Neutrophil (primary cell): ENCODE measurements around the gene CDK4.

ENCODE experiments used
- H3K27ac ChIP-seq: fragments of 200-600 bp; sonication (generic); 2 replicates; pipeline ENCODE4 v1.5.1; 2016; ENCODE audit warnings: mild to moderate bottlenecking, moderate library complexity
- H3K27me3 ChIP-seq: fragments of 200-600 bp; sonication (generic); 2 replicates; pipeline ENCODE4 v1.6.0; 2016; ENCODE audit warnings: mild to moderate bottlenecking
- H3K36me3 ChIP-seq: fragments of 200-600 bp; sonication (generic); 2 replicates; pipeline ENCODE4 v1.5.1; 2017
- H3K4me1 ChIP-seq, 2 experiments: fragments of 200-600 bp in 1 of 2; sonication (generic) in 1 of 2; 1 replicate in 1 of 2; 2 replicates in 1 of 2; pipeline versions ENCODE4 v1.5.1 to v1.6.1; 2013 to 2016; ENCODE audit warnings: low read depth in 1 of 2, low read length in 1 of 2, mild to moderate bottlenecking in 1 of 2, moderate library complexity in 1 of 2; ENCODE audit not compliant: control insufficient read depth in 1 of 2, insufficient read depth in 1 of 2
- H3K4me3 ChIP-seq, 2 experiments: fragments of 200-600 bp in 1 of 2; sonication (generic) in 1 of 2; 1 replicate in 1 of 2; 2 replicates in 1 of 2; pipeline ENCODE4 v1.5.1; 2013 to 2016; ENCODE audit warnings: low read depth in 1 of 2, low read length in 1 of 2, mild to moderate bottlenecking in 1 of 2, moderate library complexity in 1 of 2
- H3K9me3 ChIP-seq: fragments of 200-600 bp; sonication (generic); 2 replicates; pipeline ENCODE4 v1.5.1; 2016
- TF ChIP-seq, protein P1 (sequence below): fragments of 200-600 bp; sonication (generic); IDR thresholded peaks from 2 replicates; pipeline ENCODE4 v1.5.1; 2016; ENCODE audit warnings: antibody characterized with exemption

Gene CDK4

DNA sequence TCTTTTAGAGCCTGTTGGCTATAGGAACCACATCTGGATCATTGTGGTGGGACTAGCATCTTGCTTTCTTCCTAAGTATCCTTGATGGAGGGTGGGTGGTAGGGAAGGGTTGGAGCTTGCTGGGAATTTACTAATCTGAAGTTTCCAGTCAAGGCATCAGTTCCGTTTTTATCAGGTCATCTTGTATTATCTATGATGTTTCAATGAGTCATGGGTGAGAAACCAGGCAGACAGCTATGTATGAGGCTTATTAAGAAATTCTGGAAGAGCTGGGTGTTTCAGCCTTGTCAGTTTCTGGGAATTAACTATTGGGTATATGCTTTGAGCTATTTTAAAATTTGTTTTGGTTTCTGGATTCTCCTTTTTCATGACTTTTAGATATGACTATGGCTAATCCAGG lies 41.8 kb upstream of the CDK4 start:
- TF ChIP-seq, protein P1, sequence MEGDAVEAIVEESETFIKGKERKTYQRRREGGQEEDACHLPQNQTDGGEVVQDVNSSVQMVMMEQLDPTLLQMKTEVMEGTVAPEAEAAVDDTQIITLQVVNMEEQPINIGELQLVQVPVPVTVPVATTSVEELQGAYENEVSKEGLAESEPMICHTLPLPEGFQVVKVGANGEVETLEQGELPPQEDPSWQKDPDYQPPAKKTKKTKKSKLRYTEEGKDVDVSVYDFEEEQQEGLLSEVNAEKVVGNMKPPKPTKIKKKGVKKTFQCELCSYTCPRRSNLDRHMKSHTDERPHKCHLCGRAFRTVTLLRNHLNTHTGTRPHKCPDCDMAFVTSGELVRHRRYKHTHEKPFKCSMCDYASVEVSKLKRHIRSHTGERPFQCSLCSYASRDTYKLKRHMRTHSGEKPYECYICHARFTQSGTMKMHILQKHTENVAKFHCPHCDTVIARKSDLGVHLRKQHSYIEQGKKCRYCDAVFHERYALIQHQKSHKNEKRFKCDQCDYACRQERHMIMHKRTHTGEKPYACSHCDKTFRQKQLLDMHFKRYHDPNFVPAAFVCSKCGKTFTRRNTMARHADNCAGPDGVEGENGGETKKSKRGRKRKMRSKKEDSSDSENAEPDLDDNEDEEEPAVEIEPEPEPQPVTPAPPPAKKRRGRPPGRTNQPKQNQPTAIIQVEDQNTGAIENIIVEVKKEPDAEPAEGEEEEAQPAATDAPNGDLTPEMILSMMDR: no peak
- no peak overlapping the region for H3K4me3 ChIP-seq
- H3K36me3 ChIP-seq: peaks cover 60% of the 10 kb centered on the region
- H3K9me3 ChIP-seq: no peaks in the 10 kb centered on the region
- H3K4me1 ChIP-seq: peaks cover 7 to 8% of the 10 kb centered on the region in 2 experiments
- H3K27ac ChIP-seq: no peak overlapping the region
- H3K27me3 ChIP-seq: no peaks in the 10 kb centered on the region

DNA sequence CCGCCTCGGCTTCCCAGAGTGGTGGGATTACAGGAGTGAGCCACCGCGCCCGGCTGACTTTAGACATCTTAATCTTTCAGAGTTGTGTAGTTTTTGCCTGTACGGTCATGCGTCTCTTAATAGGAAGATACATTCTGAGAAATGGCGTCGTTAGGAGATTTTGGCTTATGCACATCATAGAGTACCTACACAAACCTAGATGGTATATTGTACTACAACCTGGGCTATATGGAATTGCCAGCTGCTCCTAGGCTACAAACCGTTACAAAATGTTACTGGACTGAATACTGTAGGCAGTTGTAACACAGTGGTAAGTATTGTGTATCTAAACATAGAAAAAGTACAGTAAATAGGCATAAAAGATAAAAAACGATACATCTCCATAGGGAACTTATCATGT lies 31.8 kb upstream of the CDK4 start:
- no peak overlapping the region for H3K4me3 ChIP-seq
- H3K27me3 ChIP-seq: no peaks in the 10 kb centered on the region
- H3K9me3 ChIP-seq: no peaks in the 10 kb centered on the region
- peaks cover 31% of the 10 kb centered on the region for H3K36me3 ChIP-seq
- TF ChIP-seq, protein P1: no peak
- peaks cover 26 to 30% of the 10 kb centered on the region in 2 experiments for H3K4me1 ChIP-seq
- H3K27ac ChIP-seq: no peak overlapping the region

DNA sequence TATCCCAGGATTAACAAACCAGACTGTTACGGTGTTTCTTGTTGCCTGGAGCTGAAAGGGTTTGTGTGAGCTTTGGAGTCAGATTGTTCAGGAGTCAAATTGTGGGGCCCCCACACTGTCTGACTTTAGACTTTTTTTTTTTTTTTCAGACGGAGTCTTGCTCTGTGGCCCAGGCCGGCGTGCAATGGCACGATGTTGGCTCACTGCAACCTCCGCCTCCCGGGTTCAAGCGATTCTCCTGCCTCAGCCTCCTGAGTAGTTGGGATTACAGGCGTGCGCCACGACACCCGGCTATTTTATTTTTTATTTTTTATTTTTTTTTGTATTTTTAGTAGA lies 31.3 kb upstream of the CDK4 start:
- H3K27ac ChIP-seq: no peak overlapping the region
- H3K27me3 ChIP-seq: no peaks in the 10 kb centered on the region
- peaks cover 26 to 30% of the 10 kb centered on the region in 2 experiments for H3K4me1 ChIP-seq
- peaks cover 27% of the 10 kb centered on the region for H3K36me3 ChIP-seq
- TF ChIP-seq, protein P1: no peak
- H3K9me3 ChIP-seq: no peaks in the 10 kb centered on the region
- peak overlapping the region; percentile 70 to 83 for H3K4me3 ChIP-seq

DNA sequence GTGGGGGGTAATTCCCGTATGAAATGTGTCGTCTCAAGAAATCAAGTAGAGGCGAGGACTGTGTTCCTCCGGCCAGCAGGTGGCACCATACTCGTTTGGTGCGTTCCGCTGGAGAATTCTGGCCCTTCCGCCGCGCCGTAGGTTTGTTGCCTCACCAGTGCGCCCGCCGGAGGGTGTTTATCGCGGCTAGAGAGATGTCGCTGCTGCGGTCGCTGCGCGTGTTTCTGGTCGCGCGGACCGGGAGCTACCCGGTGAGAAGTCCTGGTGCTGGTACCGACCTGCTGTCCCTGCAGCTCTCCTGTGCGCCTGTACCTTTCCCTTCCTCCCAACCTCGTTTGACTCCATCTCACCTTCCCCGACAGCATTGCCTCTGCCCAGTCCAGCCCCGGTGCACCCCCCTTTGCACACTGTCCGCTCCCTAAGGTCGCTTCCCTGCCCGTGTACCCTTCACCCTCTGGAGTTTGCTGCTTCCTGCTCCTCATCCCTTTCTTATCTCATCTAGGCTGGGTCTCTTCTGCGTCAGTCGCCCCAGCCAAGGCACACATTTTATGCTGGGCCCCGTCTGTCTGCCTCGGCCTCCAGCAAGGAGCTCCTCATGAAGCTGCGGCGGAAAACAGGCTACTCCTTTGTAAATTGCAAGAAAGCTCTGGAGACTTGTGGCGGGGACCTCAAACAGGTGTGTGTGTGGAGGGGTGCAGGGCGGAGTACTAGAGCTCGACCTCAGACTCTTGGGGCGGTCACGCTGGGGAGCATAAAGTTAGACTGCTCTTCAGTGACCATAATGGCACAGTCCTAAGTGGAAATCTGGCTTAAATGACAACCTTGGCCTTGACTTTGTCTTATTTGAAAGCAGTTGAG lies 30.7 kb upstream of the CDK4 start, which contains the start of gene TSFM:
TSFM (plus strand) TSS at position 180 of the 858 bp plus-strand sequence; CDS start at position 195, 15 bp downstream.
- Histone ChIP-seq H3K27ac (peak within 1 kb of the TSS; percentile 71), H3K36me3 (peaks cover 24% of the 10 kb centered on the region), H3K27me3 (no peaks in the 10 kb centered on the region), H3K9me3 (no peaks in the 10 kb centered on the region), H3K4me1 (peaks cover 26 to 30% of the 10 kb centered on the region in 2 experiments), H3K4me3 (peak within 1 kb of the TSS; percentile 70 to 83)
- TF ChIP-seq, protein P1: peak; percentile 93

DNA sequence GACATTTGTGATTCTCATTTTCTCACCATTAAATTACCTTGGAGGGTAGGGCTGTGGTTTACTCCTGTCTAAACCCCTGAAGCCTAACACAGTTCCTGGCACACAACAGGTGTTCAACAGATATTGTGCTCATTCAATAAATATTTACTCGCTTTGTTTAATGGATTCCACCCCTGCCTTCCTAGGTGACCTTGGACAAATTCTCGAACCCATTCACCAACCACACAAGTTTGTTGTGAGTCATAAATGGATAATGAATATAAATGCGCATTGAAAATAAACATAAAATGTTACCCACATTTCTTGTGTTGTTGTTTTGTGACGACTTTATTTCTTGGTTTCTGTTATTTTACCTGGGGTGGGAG lies 30.1 kb upstream of the CDK4 start:
- TF ChIP-seq, protein P1: no peak
- no peaks in the 10 kb centered on the region for H3K27me3 ChIP-seq
- H3K4me1 ChIP-seq: peaks cover 26 to 30% of the 10 kb centered on the region in 2 experiments
- peak overlapping the region; percentile 71 for H3K27ac ChIP-seq
- H3K4me3 ChIP-seq: peak overlapping the region; percentile 70 to 83
- H3K36me3 ChIP-seq: peaks cover 19% of the 10 kb centered on the region
- no peaks in the 10 kb centered on the region for H3K9me3 ChIP-seq
